GM18502 (cell line): ENCODE measurements around the gene SLC25A22.
A peak's percentile ranks its signal among the peaks of the same experiment; 100 is the strongest.

Source experiments
- ATAC-seq: cut with Tn5 transposase; IDR thresholded peaks from one replicate; pipeline ENCODE4 v1.9.1; 2021; ENCODE audit warnings: mild to moderate bottlenecking; ENCODE audit not compliant: unreplicated experiment, poor library complexity

The SLC25A22 gene

GRCh38 chr11:792873-793272, 5.2 kb downstream of the SLC25A22 start:
- ATAC-seq = no peak

DNA sequence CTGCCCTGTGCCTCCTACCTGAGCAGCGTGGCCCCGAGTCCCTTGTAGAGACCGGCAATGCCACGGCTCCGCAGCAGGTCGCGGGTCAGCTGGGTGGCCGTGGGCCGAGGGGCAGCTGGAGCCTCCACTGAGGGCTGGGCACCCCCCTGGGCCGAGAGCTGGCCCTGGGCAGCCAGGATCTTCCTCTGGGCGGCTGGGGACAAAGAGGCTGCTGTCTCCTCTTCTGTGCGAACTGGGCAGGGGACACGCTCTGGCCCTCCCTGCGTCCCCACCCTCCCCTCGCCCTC, 5.6 kb downstream of the SLC25A22 start:
- no peak for ATAC-seq

- no peak for ATAC-seq
These were observed 6.2 kb downstream of the SLC25A22 start for GRCh38 chr11:791658-792534.

GRCh38 chr11:790721-791564, 7.1 kb downstream of the SLC25A22 start:
- no peak for ATAC-seq

- ATAC-seq = no peak
These were observed 8.1 kb downstream of the SLC25A22 start, which contains the start of gene CEND1 for GRCh38 chr11:789943-790342. Gene CEND1 (minus strand): TSS chr11:790090. CDS start chr11:788576, 1,514 bp downstream.

GRCh38 chr11:788953-789940, 8.8 kb downstream of the SLC25A22 start:
- no peak for ATAC-seq

DNA sequence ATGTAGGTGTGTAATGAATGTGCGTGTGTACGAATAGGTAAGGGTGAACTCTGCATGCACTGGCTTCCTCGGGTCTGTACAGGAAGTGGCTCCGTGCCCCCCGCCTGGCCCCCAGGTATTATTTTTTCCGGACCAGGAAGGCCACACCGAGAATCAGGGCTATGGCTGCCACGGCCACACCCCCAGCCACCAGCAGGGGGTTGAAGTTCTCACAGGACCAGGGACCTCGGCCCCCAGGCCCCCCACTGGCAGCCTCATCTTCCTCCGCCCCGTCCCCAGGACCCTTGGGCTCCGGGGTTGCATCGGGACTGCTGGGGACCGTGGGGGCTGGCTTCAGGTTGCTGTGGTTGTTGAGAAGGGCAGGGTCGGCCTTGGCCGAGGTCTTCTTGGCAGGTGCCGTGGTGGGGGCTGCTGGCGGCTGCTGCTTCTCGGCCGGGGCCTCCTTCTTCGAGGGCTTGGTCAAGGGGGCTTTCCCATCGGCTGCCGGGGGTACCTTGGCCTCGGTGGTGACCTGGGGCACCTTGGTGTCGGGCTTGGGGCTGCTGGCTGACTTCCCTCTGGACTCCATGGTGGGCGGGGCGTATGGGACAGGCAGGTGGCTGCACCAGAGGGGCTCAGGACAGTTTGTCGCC, 10.0 kb downstream of the SLC25A22 start:
- ATAC-seq = no peak

GRCh38 chr11:787084-787675, 10.9 kb downstream of the SLC25A22 start:
- ATAC-seq = no peak

- no peak for ATAC-seq
These were observed 11.6 kb downstream of the SLC25A22 start for GRCh38 chr11:786235-787083.

GRCh38 chr11:783581-784015, 14.5 kb downstream of the SLC25A22 start:
- no peak for ATAC-seq

- no peak for ATAC-seq
These were observed 15.6 kb downstream of the SLC25A22 start for GRCh38 chr11:782264-783174.

GRCh38 chr11:779955-780532, 18.0 kb downstream of the SLC25A22 start:
- no peak for ATAC-seq

- ATAC-seq = no peak
These were observed 18.8 kb downstream of the SLC25A22 start for GRCh38 chr11:778976-779954.

DNA sequence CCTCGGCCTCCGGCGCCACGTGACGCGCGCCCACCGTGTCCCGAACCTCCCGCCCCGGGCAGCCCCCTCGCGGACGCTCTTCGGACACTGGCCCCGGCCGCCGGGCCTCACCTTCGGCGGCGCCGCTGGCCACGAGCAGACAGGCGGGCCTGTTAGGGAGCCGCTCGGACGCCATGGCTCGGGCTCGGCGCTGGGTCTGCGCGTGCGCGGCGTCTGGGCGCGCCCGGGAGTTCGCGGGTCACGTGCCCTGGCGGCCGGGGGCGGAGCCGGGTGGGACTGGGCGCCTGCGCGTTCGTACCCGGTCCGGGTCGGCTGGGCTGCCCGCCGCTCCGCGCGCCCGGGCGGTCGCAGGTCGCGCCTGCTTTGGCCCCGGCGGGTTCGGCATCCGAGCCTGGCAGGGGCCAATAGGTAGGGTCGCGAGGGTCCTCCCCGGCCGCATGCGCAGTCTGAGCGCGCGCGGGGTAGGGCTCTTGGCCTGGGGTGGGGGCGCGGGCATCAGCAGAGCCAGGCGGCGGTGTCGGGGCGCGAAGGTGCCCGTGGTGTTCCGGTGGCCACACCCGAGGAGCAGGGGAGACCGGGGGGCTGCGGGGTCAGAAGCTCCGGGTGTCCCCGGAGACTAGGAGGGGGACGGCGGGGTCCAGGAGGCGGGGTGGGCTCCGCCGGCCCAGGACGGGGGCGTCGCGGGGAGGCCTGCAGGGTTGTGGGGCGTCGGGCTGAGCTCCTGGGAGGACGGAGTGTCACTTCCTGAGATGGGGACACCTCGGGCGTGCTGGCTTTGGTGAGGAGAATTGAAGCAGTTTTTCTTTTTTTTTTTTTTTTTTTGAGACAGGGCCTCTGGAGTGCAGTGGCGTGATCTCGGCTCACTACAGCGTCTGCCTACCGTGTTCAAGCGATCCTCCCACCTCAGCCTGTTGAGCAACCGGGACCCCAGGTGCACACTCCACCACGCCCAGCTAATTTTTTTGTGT, 20.5 kb downstream of the SLC25A22 start, which contains the start of gene GATD1:
Gene GATD1, minus strand, starts transcription at position 200 of the 968 bp plus-strand sequence. Its CDS starts 25 bp downstream, at position 175.
- peak; percentile 79 for ATAC-seq
